HCT116 (cell line): Measurements from ENCODE around the gene HOXC6. TPM values are rescaled to one million over a fixed set of nuclear protein-coding genes. Genes with fewer than 3 reads are reported as not detected.

Experiments used
- ATAC-seq: fragments of 200-7000 bp; cut with Tn5 transposase; 2 replicates; pipeline ENCODE4 v1.9.1; 2020; ENCODE audit warnings: mild to moderate bottlenecking, moderate library complexity
- BruUV-seq: library from RNA; stranded (reverse); fragments of 400-500 nt; replicated peaks from 2 replicates; lab custom pipeline; 2021; lab: Mats Ljungman, UMichigan
- CTCF ChIA-PET: fragments of 300-600 bp; sonication (Branson Sonifier 250); formaldehyde crosslinking; loops from one replicate; lab custom pipeline; 2021; ENCODE audit warnings: antibody characterized with exemption; lab: Charles Lee
- POLR2A ChIA-PET: fragments of 300-600, 350-600 bp; sonication (Branson Sonifier 250); formaldehyde crosslinking; loops from one replicate; lab custom pipeline; 2021; ENCODE audit warnings: antibody characterized with exemption; lab: Charles Lee
- RAD21 ChIA-PET, 2 experiments: fragments of 300-600 bp; sonication (Branson Sonifier 250); formaldehyde crosslinking; loops; one replicate each; lab custom pipeline; 2023; ENCODE audit warnings: low total read pairs in 2 of 2; ENCODE audit not compliant: uncharacterized antibody in 2 of 2, unreplicated experiment in 2 of 2, low non-redundant PET in 1 of 2; lab: Charles Lee
- DNase-seq: peaks from one replicate; pipeline ENCODE4 v3.0.0-alpha.2; 2010; ENCODE audit warnings: low read depth, low spot score
- H2AFZ ChIP-seq: fragments of 200-600 bp; shearing (Covaris generic), sonication (generic); 2 replicates; pipeline ENCODE4 v1.6.1; 2017; ENCODE audit warnings: low read depth, mixed run types, mixed read lengths, antibody characterized with exemption, low read length; ENCODE audit not compliant: poor library complexity, severe bottlenecking
- H3K27ac ChIP-seq: 2 replicates; pipeline ENCODE4 v1.5.1; 2012; ENCODE audit warnings: low read depth, low read length
- H3K27me3 ChIP-seq: fragments of 200-600 bp; sonication (generic); 2 replicates; pipeline ENCODE4 v1.6.1; 2016; ENCODE audit warnings: mixed run types, low read length, mixed read lengths; ENCODE audit not compliant: insufficient read depth
- H3K36me3 ChIP-seq, 2 experiments: fragments of 200-500 bp in 1 of 2; fragments of 200-600 bp in 1 of 2; sonication (Bioruptor generic) in 1 of 2; sonication (generic) in 1 of 2; 2 replicates each; pipeline versions ENCODE4 v1.5.1 to v1.6.1; 2014 to 2016; ENCODE audit warnings: low read length in 2 of 2, inconsistent platforms in 1 of 2, mixed read lengths in 1 of 2, mixed run types in 1 of 2; ENCODE audit not compliant: insufficient read depth in 2 of 2, control insufficient read depth in 1 of 2
- H3K4me1 ChIP-seq, 2 experiments: fragments of 200-600 bp in 1 of 2; sonication (generic) in 1 of 2; 2 replicates each; pipeline versions ENCODE4 v1.5.1 to v1.6.1; 2012 to 2017; ENCODE audit warnings: low read length in 2 of 2, inconsistent platforms in 1 of 2, mild to moderate bottlenecking in 1 of 2, mixed read lengths in 1 of 2, mixed run types in 1 of 2, moderate library complexity in 1 of 2; ENCODE audit not compliant: insufficient read depth in 2 of 2, control insufficient read depth in 1 of 2
- H3K4me2 ChIP-seq: fragments of 200-600 bp; sonication (generic); 2 replicates; pipeline ENCODE4 v1.6.1; 2017; ENCODE audit warnings: mixed run types, low read length, mixed read lengths
- H3K4me3 ChIP-seq, 2 experiments: fragments of 200-600 bp in 1 of 2; sonication (generic) in 1 of 2; replicated peaks in 1 of 2; 2 replicates each; pipeline ENCODE4 v1.5.1; 2011 to 2016; ENCODE audit warnings: low read length in 2 of 2, control low read depth in 1 of 2, low read depth in 1 of 2, mild to moderate bottlenecking in 1 of 2, mixed read lengths in 1 of 2, mixed run types in 1 of 2
- H3K79me2 ChIP-seq: fragments of 200-600 bp; sonication (generic); 2 replicates; pipeline ENCODE4 v1.6.1; 2017; ENCODE audit warnings: mild to moderate bottlenecking, mixed run types, low read length, moderate library complexity, mixed read lengths; ENCODE audit not compliant: insufficient read depth
- H3K9ac ChIP-seq: fragments of 200-600 bp; sonication (generic); 2 replicates; pipeline ENCODE4 v1.6.1; 2016; ENCODE audit warnings: low read length, mixed read lengths
- H3K9me2 ChIP-seq: fragments of 200-600 bp; sonication (generic), shearing (Covaris generic); 2 replicates; pipeline ENCODE4 v1.6.1; 2017; ENCODE audit warnings: mixed run types, mild to moderate bottlenecking, moderate library complexity; ENCODE audit not compliant: insufficient read depth
- H3K9me3 ChIP-seq, 2 experiments: fragments of 200-500 bp in 1 of 2; fragments of 200-600 bp in 1 of 2; sonication (Bioruptor generic) in 1 of 2; sonication (generic) in 1 of 2; 2 replicates each; pipeline ENCODE4 v1.6.1; 2014 to 2017; ENCODE audit warnings: low read length in 2 of 2, mixed read lengths in 2 of 2, inconsistent platforms in 1 of 2, low read depth in 1 of 2, mild to moderate bottlenecking in 1 of 2, mixed run types in 1 of 2, moderate library complexity in 1 of 2; ENCODE audit not compliant: control insufficient read depth in 1 of 2, insufficient read depth in 1 of 2
- H4K20me1 ChIP-seq: fragments of 200-600 bp; sonication (generic), shearing (Covaris generic); 2 replicates; pipeline ENCODE4 v1.6.1; 2017; ENCODE audit warnings: mixed run types, mild to moderate bottlenecking, moderate library complexity; ENCODE audit not compliant: insufficient read depth
- EGR1 ChIP-seq: IDR thresholded peaks from 2 replicates; pipeline ENCODE4 v1.6.1; 2012; ENCODE audit warnings: low read depth
- ELF1 ChIP-seq: IDR thresholded peaks from 2 replicates; pipeline ENCODE4 v1.6.1; 2012; ENCODE audit warnings: low read depth, borderline replicate concordance
- EZH2phosphoT487 ChIP-seq: fragments of 200-600 bp; IDR thresholded peaks from 2 replicates; pipeline ENCODE4 v1.6.1; 2018; ENCODE audit warnings: antibody characterized with exemption, borderline replicate concordance
- FOSL1 ChIP-seq: IDR thresholded peaks from 2 replicates; pipeline ENCODE4 v1.6.1; 2012; ENCODE audit warnings: low read depth
- JUND ChIP-seq: IDR thresholded peaks from 2 replicates; pipeline ENCODE4 v1.6.1; 2012
- POLR2A ChIP-seq: IDR thresholded peaks from 2 replicates; pipeline ENCODE4 v1.7.0; 2011; ENCODE audit warnings: borderline replicate concordance; ENCODE audit not compliant: insufficient read depth, insufficient read length; ENCODE audit errors: extremely low read depth
- SIN3A ChIP-seq: IDR thresholded peaks from 2 replicates; pipeline ENCODE4 v1.6.1; 2012; ENCODE audit warnings: low read depth
- SRF ChIP-seq: IDR thresholded peaks from 2 replicates; pipeline ENCODE4 v1.6.1; 2012; ENCODE audit warnings: low read depth
- ZBTB33 ChIP-seq: IDR thresholded peaks from 2 replicates; pipeline ENCODE4 v1.6.1; 2011; ENCODE audit warnings: mild to moderate bottlenecking, low read length, moderate library complexity; ENCODE audit not compliant: insufficient replicate concordance; ENCODE audit errors: extremely low read depth
- ZFX ChIP-seq: fragments of 450-650 bp; IDR thresholded peaks from 2 replicates; pipeline ENCODE4 v1.6.1; 2017
- ZNF274 ChIP-seq: fragments of 200-500 bp; sonication (Bioruptor generic); IDR thresholded peaks from 2 replicates; pipeline ENCODE4 v1.6.1; 2014; ENCODE audit warnings: mild to moderate bottlenecking, low read depth, low read length, inconsistent platforms
- intact Hi-C: fragments of 100-400 bp; cut with micrococcal nuclease; formaldehyde crosslinking; loops from 2 replicates; pipeline ENCODE4 v1.10.0; 2022
- total RNA-seq: library from RNA; stranded (reverse); gene quantifications from one replicate; pipeline ENCODE4 v1.2.1, GENCODE V29; 2021; ENCODE audit not compliant: unreplicated experiment

The HOXC6 gene
- total RNA-seq, 1 experiment from 2014 or later = 3.1 TPM

- CTCF ChIA-PET = interaction anchor here (1.0 kb wide), 1 partner anchor 28 kb away, joined by 3 read pairs; no protein-coding TSS in a partner anchor
These were observed 17.8 kb downstream of the HOXC6 start for GRCh38 chr12:54045868-54046521.

More at GRCh38 chr12:54045868-54046521, 17.8 kb downstream of the HOXC6 start:
- H3K4me3 ChIP-seq = no peak overlapping the region
- no peaks in the 10 kb centered on the region for H4K20me1 ChIP-seq
- no peak for TF ChIP-seq SRF
- TF ChIP-seq EZH2phosphoT487 = no peak
- TF ChIP-seq FOSL1 = no peak
- TF ChIP-seq EGR1 = no peak
- no peak for TF ChIP-seq ZFX
- TF ChIP-seq ZNF274 = no peak
- no peak for TF ChIP-seq SIN3A
- TF ChIP-seq ZBTB33 = no peak
- no peak for TF ChIP-seq JUND
- TF ChIP-seq POLR2A = no peak
- TF ChIP-seq ELF1 = no peak
- no peak overlapping the region for H2AFZ ChIP-seq
- no peak for DNase-seq
- no peaks in the 10 kb centered on the region for H3K9me2 ChIP-seq
- intact Hi-C loops = no loop called here
- H3K27ac ChIP-seq = no peak overlapping the region
- ChIA-PET POLR2A (no interaction called here), RAD21 (no interaction called here)
- BruUV-seq = no TSS peak
- H3K27me3 ChIP-seq = no peaks in the 10 kb centered on the region
- no peak for ATAC-seq
- H3K9ac ChIP-seq = no peak overlapping the region
- no peak overlapping the region for H3K4me2 ChIP-seq
- no peaks in the 10 kb centered on the region for H3K9me3 ChIP-seq
- H3K79me2 ChIP-seq = no peaks in the 10 kb centered on the region
- no peaks in the 10 kb centered on the region for H3K4me1 ChIP-seq
- no peaks in the 10 kb centered on the region for H3K36me3 ChIP-seq
